KMS-11 (cell line): ENCODE results near the gene RBBP4.
"Not testable (repeated sequence)": the region's sequence is repeated elsewhere in the genome, so short reads cannot be mapped to it uniquely, and the experiment has no call there.

Experiments used
- H2AFZ ChIP-seq: fragments of 200-600 bp; sonication (generic); 2 replicates; pipeline ENCODE4 v1.6.1; 2016; ENCODE audit warnings: antibody characterized with exemption, mixed run types, low read depth
- H3K27ac ChIP-seq: fragments of 200-600 bp; sonication (generic); 2 replicates; pipeline ENCODE4 v1.6.1; 2016; ENCODE audit warnings: mild to moderate bottlenecking, mixed run types
- H3K27me3 ChIP-seq: fragments of 200-600 bp; sonication (generic); 2 replicates; pipeline ENCODE4 v1.6.1; 2017; ENCODE audit warnings: mild to moderate bottlenecking, low read depth, mixed run types, moderate library complexity; ENCODE audit not compliant: insufficient read depth
- H3K36me3 ChIP-seq: fragments of 200-600 bp; sonication (generic); 2 replicates; pipeline ENCODE4 v1.6.1; 2017; ENCODE audit warnings: mild to moderate bottlenecking, mixed run types; ENCODE audit not compliant: insufficient read depth
- H3K4me1 ChIP-seq: fragments of 200-600 bp; sonication (generic); 2 replicates; pipeline ENCODE4 v1.6.1; 2016; ENCODE audit warnings: mild to moderate bottlenecking, low read depth, mixed run types; ENCODE audit not compliant: poor library complexity, severe bottlenecking
- H3K4me2 ChIP-seq: fragments of 200-600 bp; sonication (generic); 2 replicates; pipeline ENCODE4 v1.7.0; 2016; ENCODE audit warnings: mild to moderate bottlenecking, mixed run types
- H3K4me3 ChIP-seq: fragments of 200-600 bp; sonication (generic); IDR thresholded peaks from 2 replicates; pipeline ENCODE4 v1.6.1; 2017; ENCODE audit warnings: low read depth, low read length, mixed read lengths; ENCODE audit not compliant: insufficient read depth
- H3K79me2 ChIP-seq: fragments of 200-600 bp; sonication (generic); 2 replicates; pipeline ENCODE4 v1.6.1; 2016; ENCODE audit warnings: low read depth, mixed run types; ENCODE audit not compliant: insufficient read depth
- H3K9ac ChIP-seq: fragments of 200-600 bp; sonication (generic); 2 replicates; pipeline ENCODE4 v1.6.1; 2016; ENCODE audit warnings: mild to moderate bottlenecking, mixed run types
- H4K20me1 ChIP-seq: fragments of 200-600 bp; sonication (generic); 2 replicates; pipeline ENCODE4 v1.6.1; 2016; ENCODE audit warnings: mild to moderate bottlenecking, mixed run types; ENCODE audit not compliant: insufficient read depth
- CTCF ChIP-seq: fragments of 200-600 bp; sonication (generic); conservative IDR thresholded peaks from 2 replicates; pipeline ENCODE4 v1.6.1; 2017; ENCODE audit warnings: low read depth, mild to moderate bottlenecking, antibody characterized with exemption, low read length, moderate library complexity, mixed read lengths

RBBP4 gene

GRCh38 chr1:32636914-32637645, 13.9 kb upstream of the RBBP4 start:
- Histone ChIP-seq H3K27ac (no peak overlapping the region), H3K4me2 (no peak overlapping the region), H3K27me3 (no peaks in the 10 kb centered on the region), H3K9ac (no peak overlapping the region), H4K20me1 (no peaks in the 10 kb centered on the region), H3K36me3 (no peaks in the 10 kb centered on the region), H3K4me1 (peaks cover 41% of the 10 kb centered on the region), H2AFZ (no peak overlapping the region), H3K79me2 (peaks cover 80% of the 10 kb centered on the region; the same call in 1 of the 2 replicates), H3K4me3 (no peak overlapping the region)
- no peak for TF ChIP-seq CTCF

- no peak overlapping the region for H3K9ac ChIP-seq
- H3K79me2 ChIP-seq: peaks cover 90% of the 10 kb centered on the region
Measured at GRCh38 chr1:32639489-32640075, 11.4 kb upstream of the RBBP4 start.

GRCh38 chr1:32642292-32642827, 8.6 kb upstream of the RBBP4 start:
- not testable (repeated sequence) for H3K4me3 ChIP-seq, H3K27me3 ChIP-seq, H4K20me1 ChIP-seq, H3K9ac ChIP-seq, H2AFZ ChIP-seq, H3K4me1 ChIP-seq, H3K4me2 ChIP-seq, H3K27ac ChIP-seq, H3K36me3 ChIP-seq
- H3K79me2 ChIP-seq: peaks cover 88% of the 10 kb centered on the region

More at GRCh38 chr1:32639489-32640075, 11.4 kb upstream of the RBBP4 start:
- peaks cover 18% of the 10 kb centered on the region for H3K4me1 ChIP-seq
- no peak overlapping the region for H3K4me3 ChIP-seq
- H3K27ac ChIP-seq: no peak overlapping the region
- no peak for TF ChIP-seq CTCF
- no peaks in the 10 kb centered on the region for H3K36me3 ChIP-seq
- no peaks in the 10 kb centered on the region for H3K27me3 ChIP-seq
- no peaks in the 10 kb centered on the region for H4K20me1 ChIP-seq
- H2AFZ ChIP-seq: no peak overlapping the region
- no peak overlapping the region for H3K4me2 ChIP-seq

GRCh38 chr1:32644426-32644825, 6.6 kb upstream of the RBBP4 start:
- no peak overlapping the region for H2AFZ ChIP-seq
- H3K79me2 ChIP-seq: peaks cover 90% of the 10 kb centered on the region
- no peak overlapping the region for H3K27ac ChIP-seq
- no peaks in the 10 kb centered on the region for H4K20me1 ChIP-seq
- no peak overlapping the region for H3K4me3 ChIP-seq
- H3K4me2 ChIP-seq: no peak overlapping the region
- H3K4me1 ChIP-seq: peaks cover 14% of the 10 kb centered on the region
- no peaks in the 10 kb centered on the region for H3K36me3 ChIP-seq
- TF ChIP-seq CTCF: no peak
- H3K27me3 ChIP-seq: no peaks in the 10 kb centered on the region
- no peak overlapping the region for H3K9ac ChIP-seq
